Germinal center (tissue), 1 donor: ENCODE results near the gene FOXN3.
A peak's percentile ranks its signal among the peaks of the same experiment; 100 is the strongest.
"Not testable (repeated sequence)": the region's sequence is repeated elsewhere in the genome, so short reads cannot be mapped to it uniquely, and the experiment has no call there.

Experiments
- DNase-seq: peaks from one replicate; pipeline ENCODE4 v3.0.0; 2012; ENCODE audit warnings: mixed read lengths, low spot score

The FOXN3 gene

DNA sequence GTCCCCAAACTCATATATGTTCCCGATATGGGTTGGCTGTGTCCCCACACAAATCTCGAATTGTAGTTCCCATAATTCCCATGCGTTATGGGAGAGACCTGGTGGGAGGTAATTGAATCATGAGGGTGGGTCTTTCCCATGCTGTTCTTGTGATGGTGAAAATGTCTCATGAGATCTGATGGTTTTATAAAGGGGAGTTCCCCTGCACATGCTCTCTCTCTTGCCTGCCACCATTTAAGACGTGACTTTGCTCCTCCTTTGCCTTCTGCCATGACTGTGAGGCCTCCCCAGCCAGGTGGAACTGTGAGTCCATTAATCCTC is 166.4 kb downstream of the FOXN3 start:
- DNase-seq: not testable (repeated sequence)

DNA sequence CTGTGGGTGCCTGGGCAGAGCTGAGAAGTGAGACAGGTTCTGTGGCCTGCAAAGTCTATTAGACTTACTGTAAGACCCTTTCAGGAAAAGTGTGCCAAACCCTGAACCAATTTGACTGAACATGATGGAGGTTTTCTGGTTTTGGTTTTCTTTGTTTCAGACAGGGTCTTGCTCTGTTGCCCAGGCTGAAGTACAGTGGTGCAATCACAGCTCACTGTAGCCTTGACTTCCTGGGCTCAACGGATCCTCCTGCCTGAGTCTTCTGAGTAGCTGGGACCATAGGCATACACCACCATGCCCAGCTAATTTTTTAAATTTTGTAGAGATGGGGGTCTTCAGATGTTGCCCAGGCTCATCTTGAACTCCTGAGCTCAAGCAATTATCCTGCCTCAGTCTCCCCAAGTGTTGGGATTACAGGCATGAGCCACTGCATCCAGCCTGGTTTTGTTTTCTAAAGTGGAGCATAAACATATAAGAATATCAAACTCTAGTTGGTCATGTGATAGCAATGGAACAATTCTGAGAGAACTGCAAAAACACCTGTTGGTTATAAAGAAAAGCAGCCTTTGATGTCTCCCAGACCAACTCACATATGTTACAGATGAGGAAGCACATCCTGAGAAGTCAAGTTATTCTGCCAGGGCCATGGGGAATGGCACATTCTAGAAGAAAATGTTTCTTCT is 166.9 kb downstream of the FOXN3 start:
- no peak for DNase-seq

DNA sequence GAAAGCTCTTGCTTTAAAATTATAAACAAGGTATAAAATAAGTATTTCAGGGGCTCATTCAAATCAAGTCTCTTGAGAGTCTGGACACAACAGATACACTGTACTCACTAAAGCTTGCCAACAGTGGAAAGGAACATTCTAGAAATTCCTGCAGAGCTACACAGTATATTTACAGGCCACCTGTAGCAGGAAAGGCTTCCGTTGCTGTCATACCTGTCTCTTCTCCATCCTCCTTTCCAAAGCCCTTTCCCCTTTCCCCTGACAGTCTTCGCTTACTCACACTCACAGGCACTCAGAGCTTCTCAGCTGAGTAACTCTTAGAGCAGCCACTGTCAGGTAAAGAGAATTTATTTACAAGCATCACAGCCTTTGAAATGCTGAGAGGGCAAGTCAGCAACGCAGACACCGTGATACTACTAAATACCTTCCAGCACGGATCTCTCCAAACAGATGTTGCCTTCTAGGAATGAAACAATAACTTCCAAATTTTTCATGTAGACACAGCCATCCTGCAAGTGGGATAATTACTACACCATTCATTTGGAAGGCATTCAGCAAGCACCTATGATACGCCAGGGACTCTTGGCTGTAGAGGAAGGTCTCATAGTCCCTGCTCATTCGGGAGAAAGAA is 167.9 kb downstream of the FOXN3 start:
- no peak for DNase-seq

DNA sequence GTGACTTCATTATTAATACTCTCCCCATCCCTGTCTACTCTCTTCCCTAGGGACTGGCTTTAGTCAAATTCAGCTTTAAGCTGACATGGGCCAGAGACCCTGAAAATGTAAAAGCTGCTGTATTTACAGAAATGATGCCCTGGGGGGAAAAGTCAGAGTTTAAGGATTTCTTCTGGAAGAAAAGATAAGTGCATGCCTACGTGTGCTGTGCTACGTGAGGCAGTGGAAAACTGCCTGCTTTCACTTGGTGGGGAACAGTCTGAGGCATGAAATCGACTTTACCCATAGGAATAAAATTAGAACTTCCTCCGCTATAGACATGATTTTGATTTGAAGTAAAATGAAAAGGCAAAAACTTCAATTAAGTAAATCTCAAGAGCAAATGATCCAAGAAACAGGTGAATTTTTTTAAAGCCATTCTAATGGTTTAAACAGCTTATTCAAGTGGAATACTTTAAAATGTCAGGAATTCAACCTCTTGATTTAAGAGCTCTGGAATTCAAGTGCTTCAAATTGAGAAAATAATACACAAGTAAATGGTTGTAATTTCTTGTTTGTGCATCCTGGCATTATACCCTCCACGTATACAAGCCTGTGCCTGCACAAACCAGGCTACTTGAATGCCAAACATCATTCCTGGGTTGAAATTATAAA is 168.5 kb downstream of the FOXN3 start:
- DNase-seq: no peak

DNA sequence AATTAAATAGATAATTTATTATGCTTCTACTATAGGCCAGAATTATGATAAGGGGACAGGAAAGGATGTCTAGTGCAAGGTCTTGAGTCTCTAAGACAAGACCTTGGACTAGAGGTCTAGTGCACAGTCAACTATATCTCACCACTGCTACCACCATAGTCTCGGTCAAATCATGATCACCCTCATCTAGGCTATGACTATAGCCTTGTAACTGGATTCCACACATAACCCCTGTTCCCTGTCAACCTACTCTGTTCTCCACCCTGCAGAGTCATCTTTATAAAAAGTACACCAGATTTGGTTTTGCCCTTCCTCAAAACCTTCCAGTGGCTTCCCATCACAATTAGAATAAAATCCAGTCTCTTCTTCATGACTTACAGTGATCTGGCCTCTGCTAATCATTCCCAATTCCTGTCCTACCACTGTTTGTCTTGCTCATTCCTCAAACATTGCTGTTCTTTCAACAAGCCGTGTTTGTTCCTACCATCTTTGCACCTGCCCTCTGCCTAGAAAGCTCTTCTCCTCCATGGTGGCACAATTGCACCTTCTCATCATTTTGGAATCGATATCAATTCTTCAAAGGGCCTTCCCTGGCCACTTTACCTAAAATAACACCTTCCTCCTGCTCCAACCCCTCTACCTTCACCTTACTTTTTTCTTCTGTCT is 169.4 kb downstream of the FOXN3 start:
- no peak for DNase-seq

DNA sequence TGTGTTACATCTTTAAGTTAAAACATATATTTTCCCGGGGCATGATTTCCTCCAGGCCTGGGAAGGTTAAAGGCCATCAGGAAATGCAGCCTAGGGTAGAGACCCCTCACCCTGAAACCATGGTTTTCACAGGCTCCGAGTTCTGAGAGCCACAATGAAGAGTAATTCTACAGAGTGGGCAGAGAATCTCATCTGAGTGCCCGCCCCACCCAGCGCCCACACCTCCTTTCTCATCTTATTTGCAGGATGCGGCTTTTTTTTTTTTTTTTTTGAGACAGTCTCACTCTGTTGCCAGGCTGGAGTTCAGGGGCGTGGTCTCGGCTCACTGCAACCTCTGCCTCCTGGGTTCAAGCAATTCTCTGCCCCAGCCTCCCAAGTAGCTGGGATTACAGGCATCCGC is 170.7 kb downstream of the FOXN3 start:
- no peak for DNase-seq

DNA sequence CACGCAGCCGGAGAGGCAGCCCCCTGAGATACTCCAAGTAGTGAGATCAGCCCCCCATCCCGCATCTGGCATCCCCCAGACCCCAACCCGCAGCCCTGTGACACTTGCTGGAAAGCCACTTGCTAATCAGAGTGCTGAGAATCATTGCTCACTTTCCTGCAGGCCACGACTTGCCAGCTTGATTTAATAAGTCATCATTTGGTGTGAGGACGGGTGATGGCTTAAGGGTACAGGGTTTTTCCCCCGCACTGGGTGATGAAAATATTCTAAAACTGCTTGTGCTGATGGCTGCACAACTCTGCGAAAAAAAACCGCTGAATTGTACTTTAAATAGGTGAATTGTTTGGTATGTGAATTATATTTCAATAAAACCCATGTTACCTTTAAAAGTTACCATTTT is 171.2 kb downstream of the FOXN3 start:
- no peak for DNase-seq

DNA sequence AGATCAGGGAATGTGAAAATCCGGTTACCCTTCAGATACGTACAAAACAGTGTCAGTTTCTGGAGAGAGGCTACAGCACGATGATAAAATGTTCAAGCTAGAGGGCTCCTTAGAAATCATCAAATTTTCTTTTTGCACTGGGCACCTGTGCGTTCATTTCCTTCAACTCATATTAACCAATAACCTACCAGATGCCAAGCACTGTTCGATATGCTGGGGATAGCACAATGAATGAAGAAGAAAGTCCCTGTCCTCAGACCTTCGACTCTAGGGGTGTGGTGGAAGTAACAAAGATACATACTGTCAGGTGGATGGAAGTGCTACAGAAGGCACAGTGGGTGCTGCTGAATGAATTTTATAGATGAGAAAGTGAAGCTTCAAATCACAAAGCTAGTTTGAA is 172.3 kb downstream of the FOXN3 start:
- DNase-seq: no peak

DNA sequence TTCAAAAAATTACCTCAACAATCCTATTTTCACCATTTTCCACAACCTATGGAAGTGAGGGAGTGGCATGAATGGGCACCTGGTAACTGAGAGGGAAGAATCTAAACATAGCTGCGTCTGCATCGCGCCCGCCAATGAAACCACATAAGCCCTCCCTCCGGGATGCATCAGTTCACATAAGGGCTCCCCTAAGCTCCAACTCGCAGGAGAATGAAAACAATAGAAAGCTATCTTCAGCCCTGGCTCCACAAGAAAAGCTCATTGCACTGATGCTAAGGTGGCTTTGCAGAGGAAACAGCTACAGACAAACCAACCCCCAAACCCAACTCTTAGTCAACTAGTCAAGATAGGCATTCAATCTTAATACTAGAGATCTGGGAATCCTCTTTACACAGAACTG is 173.3 kb downstream of the FOXN3 start:
- DNase-seq: no peak

DNA sequence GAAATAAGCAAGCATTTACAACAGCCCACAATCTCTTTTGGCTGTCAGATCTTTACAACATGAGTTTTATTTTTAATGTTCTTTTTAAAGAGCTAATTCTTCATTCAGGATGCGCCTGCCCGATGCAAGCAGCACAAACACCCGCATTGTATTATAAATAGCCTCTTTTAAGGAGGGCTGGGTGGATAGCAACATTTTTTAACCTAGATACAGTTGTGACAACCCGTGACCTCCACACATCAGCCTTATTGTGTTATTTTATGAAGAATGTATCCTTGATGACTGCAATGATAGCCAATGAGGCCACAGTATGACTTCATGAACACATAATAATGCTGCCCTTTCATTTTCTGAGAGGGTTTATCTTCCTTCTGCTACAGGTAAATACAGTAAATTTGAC is 173.7 kb downstream of the FOXN3 start:
- no peak for DNase-seq

DNA sequence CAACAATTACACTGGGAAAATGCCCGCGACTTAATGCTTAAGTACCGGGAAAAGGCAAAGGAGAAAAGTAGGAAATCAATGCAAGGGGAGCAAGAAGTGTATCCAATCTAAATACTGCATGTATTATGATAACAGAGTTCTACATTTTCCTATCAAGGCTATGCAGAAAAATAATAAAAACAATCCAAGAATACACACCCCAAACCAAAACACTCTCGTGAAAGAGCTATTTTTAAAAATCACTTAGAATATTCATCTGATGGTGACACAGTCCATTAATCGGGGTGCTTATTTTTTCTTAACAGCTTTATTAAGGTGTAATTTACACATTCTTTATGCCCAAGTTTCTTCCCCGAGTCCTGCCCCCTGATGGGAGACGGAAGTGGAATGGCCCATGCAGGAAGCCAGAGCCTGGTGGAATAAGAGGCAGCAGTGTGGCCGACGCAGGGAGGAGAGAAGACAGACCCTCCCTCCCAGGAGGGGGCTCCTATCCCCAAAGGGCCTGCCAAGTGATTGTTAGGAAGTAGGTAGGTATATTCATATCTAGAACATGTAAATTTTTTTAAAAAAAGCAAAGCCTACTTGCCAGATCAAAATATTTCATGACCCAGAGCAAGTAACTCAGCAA is 174.3 kb downstream of the FOXN3 start:
- peak; percentile 13 for DNase-seq

DNA sequence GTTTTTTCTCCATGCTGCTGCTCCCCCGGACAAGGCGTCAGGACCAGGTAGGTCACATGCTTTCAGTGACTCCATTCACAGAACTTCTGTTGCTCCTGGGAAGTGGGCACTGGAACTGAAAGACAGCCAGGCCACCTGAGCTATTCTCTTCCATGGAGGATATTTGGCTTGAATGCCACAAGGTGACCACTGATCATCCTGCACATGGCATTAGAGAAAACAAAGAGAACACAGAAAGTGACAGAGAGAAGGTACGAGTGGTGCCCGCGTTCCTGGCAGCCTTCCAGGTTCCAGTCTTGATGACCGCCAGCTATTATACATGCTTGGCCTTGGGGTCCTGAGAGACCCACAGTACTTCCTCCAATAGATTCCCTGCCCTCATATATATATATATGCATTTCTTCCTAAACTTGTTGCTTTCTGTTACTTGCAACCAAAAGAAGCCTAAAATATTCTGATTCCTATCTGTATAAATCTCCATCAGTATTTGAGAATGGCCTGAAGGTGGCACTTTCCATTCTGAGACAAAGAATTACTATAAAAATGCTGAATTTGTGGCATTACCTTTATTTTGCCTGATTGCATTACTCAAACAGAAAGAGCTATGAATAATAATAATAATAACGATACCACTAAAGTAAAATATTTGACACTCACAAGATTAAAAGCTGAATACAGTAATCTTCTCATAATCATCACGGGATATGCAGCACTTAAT is 174.9 kb downstream of the FOXN3 start:
- DNase-seq: no peak

DNA sequence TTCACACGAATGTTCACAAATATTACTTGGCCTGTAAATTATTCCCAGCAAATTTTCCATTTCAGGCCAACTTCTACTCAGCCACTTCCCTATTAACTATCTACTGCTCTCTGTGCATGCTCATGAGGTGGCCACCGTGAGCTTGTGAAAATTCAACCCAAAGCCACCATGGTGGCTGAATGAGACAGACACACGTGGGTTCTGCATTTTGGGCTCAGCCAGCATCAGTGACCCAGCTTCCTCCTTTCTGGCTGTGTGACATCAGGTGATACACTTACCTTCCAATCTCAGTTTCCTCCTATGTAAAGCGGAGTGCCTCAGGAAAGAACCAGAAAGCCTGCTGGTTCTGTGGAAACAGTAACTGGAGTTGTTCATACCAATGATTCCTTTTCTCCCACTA is 175.8 kb downstream of the FOXN3 start:
- no peak for DNase-seq

DNA sequence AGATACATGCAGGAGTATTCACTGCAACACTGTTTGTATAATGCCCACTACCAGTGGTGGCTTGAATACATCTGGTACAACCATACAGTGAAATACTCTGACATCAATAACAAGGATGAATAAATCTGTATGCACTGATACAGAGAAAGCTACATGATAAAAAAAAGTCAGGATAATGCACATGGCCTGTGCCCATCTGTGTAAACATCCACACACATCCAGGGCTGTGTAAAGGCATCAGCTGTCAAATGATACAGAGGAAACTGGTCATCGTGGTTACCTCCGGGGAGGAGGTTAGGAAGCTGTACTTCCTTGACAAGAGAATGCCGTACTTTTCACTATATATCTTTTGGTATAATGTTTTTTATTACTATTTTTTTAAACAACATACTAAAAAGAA is 176.6 kb downstream of the FOXN3 start:
- DNase-seq: no peak

DNA sequence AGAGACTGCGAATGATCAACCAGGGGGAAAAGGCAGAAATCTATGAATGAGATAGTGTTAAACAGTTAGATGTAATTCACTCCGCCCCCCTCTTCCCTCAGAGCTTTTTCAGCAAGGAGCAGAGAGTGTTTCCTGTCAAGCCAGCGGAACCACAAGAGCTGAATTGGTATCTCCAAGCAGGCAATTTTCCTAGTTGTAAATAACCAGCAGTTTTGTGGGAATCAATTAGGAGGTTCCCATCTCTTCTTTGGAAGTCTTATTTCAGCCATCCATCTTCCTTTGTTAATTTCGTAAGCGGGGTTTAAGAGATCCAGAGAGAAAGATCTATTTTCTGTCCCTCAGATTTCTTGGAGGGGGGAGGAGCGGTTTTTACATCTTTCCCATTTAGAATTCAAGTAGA is 178.0 kb downstream of the FOXN3 start:
- no peak for DNase-seq

DNA sequence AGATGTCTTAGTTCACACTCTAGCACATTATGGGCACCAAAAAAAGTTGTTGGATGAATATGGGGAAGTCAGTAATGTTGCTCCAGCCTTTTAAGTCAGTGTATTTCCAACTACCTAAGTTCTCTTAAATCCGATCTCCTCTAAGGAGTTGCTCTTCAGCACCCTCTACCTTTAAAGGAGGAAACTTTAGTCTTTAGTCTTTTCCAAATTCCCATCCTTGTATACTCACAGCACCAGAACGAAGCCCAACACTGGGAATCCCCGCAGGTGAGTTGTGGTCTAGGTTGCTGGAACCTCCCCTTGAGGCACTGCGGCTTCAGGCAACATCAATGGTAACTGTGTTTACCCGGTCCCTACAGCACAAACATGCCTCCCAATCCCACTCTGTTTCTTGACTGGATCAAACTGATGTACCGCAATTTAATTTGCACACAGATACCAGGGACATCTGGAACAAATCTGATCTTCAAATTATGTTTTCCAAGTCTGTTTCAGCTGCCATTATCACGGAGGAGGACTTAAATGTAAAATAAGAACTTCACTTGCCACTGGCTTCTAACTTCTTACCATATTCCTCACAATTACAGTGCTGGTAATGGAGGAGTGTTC is 179.0 kb downstream of the FOXN3 start:
- no peak for DNase-seq

DNA sequence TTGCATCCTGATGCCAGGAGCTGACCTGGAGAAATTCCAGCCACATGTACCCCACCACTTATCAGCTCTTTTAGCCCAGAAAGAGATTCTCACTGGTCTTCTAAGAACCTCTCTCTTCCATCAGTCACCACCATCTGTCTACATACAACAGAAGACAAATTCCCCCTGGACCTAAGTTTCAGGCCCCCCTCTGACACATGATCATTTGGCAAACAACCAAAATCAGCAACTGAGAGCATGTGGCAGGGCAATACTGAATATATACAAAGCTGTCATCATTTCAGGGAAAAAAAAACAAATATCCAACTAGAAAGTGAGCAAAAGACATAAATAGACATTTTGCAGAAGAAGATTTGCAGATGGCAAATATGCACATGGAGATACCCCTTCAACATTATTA is 180.2 kb downstream of the FOXN3 start:
- DNase-seq: no peak

DNA sequence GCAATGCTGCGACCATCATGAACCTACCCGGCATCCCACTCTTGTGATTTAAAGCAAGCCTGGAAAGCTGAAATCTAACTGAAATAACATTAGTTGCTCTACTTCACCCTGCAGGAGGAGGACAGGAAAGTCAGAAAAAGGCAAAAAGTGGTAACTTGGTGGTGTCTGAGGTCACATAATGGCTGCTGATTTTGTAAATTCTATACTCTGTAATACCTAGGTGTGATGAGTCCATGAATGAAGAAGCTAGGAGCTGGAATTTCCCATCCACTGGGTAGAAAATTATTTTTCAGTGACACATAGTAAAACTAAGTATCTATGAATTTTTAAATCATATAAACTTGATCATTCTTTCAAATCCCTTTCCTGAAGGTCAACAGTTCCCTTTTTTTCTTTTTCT is 183.8 kb downstream of the FOXN3 start:
- DNase-seq: no peak

DNA sequence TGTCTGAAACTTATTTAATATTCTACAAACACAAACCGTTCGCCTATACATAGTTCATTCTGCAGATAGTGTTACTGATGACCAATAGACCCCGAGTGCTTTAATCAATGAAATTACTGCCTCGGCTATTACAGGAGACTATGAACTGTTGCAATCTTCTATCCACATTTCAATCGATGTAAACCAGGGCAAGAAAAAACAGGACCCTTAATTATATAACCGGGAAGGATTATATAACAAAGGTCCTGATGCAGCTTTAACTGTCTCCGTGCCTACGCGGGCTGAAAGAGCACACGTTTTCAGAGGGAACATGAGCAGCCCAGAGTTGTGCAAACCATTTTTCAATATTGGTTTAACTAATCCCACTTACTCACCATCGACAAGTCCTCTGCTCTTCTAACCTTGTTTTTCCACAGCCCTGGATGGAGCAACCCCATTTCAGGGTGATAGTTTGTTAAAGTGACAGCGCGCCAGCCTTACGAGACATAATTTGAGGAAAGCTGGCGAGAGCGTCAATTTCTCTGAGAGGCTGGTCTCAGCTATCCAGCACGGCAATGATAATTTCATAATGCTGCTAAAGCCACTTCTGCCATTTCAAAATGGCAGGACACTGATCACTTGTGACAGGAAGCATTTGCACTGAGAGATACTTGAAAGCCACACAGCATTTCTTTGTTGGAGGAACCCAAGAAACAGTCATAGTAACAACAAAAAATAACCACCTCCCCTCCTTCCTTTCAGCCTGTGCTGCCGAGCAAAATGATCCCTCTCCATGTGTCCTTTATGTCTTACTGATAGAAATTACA is 184.6 kb downstream of the FOXN3 start:
- DNase-seq: no peak

DNA sequence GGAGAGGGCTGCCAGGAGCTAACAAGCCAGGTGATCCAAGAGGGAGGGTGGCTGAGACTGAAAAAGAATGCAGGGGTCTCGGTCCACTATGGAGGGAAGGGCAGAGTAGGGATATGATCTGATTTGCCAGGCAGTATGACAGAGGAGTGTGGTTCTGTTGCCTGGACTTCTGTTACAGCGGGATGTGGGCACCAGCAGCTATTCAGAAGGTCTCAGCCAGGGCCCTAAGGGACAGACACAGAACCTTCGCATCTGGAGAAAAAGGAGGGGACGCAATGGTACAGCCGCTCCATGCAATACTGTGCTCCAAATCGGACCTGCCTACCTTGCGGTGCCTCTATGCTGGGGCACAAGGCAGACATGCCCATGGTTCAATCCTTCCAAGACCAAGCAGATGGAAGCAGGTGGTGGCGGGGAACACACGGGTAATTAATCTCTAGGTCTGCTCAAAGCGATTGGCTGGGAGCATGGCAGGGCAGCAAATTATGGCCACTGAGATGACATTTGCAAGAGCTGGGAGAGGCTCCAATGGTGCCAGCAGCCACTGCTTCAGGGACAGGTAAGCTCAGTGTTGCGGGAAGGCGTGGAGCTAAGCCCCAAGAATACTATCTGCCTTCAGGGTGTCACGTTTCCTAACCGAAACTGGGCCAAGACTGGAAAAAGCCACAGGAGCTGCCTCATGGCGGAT is 185.5 kb downstream of the FOXN3 start:
- no peak for DNase-seq
